ENCODE results near the gene LRRC8C.

The LRRC8C gene

DNA sequence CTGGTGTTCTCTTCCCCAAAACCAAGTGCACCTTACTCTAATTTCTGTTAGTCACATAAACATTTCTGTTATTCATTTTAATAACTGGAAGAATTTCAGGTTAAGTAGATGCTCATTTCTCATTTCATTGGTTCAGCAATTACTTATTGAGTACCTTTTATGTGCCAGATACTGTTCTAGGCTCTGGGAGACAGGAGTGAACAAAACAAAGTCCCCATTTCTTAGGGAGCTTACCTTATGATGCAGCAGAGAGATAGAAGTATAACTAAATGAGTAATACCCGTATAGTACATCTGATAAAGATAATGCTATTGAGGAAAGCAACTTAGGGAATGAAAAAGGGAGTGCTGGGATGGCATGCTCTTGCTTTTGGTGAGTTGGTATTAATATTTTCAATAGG is 33.7 kb downstream of the LRRC8C start:
- Histone ChIP-seq H3K36me3 (ENCODE audit: insufficient read depth, low read length) (no peaks in the 10 kb centered on the region), H3K4me3 (ENCODE audit: low read length) (no peak overlapping the region), H3K4me1 (ENCODE audit: control insufficient read depth, insufficient read depth, low read length) (peaks cover 5% of the 10 kb centered on the region), H3K4me2 (ENCODE audit: low read length) (no peak overlapping the region), H3K9me3 (replicated peaks; ENCODE audit: low read length) (no peaks in the 10 kb centered on the region), H3K27me3 (ENCODE audit: control insufficient read depth, insufficient read depth, low read length) (no peaks in the 10 kb centered on the region), H3K9ac (ENCODE audit: low read depth, low read length) (no peak overlapping the region)

DNA sequence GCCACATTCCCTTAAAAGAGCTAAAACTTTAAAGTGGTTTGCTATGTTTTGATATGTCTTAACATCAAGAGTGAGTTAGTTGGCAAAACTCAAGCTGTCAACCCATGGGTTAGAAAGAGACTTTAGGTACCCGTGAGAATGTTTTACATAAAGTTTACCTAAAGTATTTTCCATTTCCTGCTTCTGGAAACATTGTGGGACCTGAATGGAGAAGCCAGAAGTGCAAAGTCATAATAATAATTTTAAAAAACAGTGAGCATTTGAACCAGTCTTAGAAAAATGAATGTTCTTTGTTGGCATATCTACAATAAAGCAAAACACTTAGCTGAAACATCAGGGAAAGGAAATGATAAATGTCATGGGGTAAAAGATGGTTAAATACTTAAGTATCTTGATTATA is 34.8 kb downstream of the LRRC8C start:
- Histone ChIP-seq H3K4me1 (ENCODE audit: control insufficient read depth, insufficient read depth, low read length) (peaks cover 15% of the 10 kb centered on the region), H3K4me3 (ENCODE audit: low read length) (no peak overlapping the region)

DNA sequence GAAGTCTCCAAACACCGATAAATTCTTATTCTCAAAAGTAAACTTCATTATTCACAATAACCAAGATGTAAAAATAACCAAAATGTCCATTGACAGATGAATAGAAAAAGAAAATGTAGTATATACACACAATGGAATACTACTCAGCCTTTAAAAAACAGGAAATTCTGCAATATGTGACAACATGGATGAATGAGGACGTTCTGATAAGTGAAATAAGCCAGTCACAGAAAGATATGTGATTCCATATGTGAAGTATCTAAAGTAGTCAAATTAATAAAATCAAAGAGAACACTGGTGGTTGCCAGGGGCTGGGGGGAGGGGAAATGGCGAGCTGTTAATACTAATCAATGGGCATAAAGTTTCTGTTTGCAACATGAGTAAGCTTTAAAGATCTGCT is 36.0 kb downstream of the LRRC8C start:
- no peaks in the 10 kb centered on the region for H3K27me3 ChIP-seq (ENCODE audit: control insufficient read depth, insufficient read depth, low read length)
- H3K4me1 ChIP-seq (ENCODE audit: control insufficient read depth, insufficient read depth, low read length) = peaks cover 21% of the 10 kb centered on the region
- no peak overlapping the region for H3K4me2 ChIP-seq (ENCODE audit: low read length)
- H3K9me3 ChIP-seq (replicated peaks; ENCODE audit: low read length) = no peaks in the 10 kb centered on the region
- H3K9ac ChIP-seq (ENCODE audit: low read depth, low read length) = no peak overlapping the region
- H3K4me3 ChIP-seq (ENCODE audit: low read length) = no peak overlapping the region
- no peaks in the 10 kb centered on the region for H3K36me3 ChIP-seq (ENCODE audit: insufficient read depth, low read length)

More for the DNA sequence above, 34.8 kb downstream of the LRRC8C start:
- no peak overlapping the region for H3K9ac ChIP-seq (ENCODE audit: low read depth, low read length)
- no peak overlapping the region for H3K4me2 ChIP-seq (ENCODE audit: low read length)
- H3K27me3 ChIP-seq (ENCODE audit: control insufficient read depth, insufficient read depth, low read length) = no peaks in the 10 kb centered on the region
- no peaks in the 10 kb centered on the region for H3K9me3 ChIP-seq (replicated peaks; ENCODE audit: low read length)
- H3K36me3 ChIP-seq (ENCODE audit: insufficient read depth, low read length) = no peaks in the 10 kb centered on the region

DNA sequence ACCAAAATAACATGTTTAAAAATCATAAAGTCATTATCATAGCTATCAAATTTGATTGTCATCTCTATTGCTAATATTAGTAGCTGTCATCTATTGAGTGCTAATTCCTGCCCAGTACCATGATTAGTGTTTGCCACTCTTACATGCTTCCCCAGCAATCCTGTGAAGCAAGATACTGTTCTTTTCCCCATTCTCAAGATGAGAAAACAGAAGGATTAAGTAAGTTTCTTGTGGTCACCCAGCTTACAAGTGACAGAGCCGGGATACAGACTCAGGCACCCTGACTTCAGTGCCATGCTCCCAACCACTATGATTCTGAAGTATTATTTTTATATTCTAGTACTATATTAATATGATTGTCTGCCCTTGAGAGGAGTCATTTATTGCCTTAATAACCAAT is 36.5 kb downstream of the LRRC8C start:
- H3K4me2 ChIP-seq (ENCODE audit: low read length) = no peak overlapping the region
- H3K9me3 ChIP-seq (replicated peaks; ENCODE audit: low read length) = no peaks in the 10 kb centered on the region
- H3K4me1 ChIP-seq (ENCODE audit: control insufficient read depth, insufficient read depth, low read length) = peaks cover 21% of the 10 kb centered on the region
- no peaks in the 10 kb centered on the region for H3K27me3 ChIP-seq (ENCODE audit: control insufficient read depth, insufficient read depth, low read length)
- H3K36me3 ChIP-seq (ENCODE audit: insufficient read depth, low read length) = no peaks in the 10 kb centered on the region
- H3K4me3 ChIP-seq (ENCODE audit: low read length) = no peak overlapping the region
- H3K9ac ChIP-seq (ENCODE audit: low read depth, low read length) = no peak overlapping the region

DNA sequence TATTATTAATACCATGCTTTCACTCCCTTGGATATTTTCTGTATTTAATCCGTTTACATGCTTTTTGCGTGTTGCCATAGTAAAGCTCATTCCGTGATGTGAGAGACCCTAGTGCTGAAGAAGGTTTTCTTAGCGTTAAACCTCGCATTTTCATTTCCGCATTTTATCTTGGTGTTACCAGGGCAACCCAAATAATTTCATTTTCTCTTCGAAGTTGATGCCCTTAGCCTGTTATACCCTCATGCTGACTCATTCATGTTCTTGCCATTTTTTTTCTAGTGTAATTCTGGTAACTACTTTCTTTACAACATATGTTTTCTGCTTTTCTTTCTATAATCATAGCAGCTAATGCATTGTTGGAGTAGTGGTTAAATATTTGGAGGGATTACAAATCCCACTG is 37.2 kb downstream of the LRRC8C start:
- no peak overlapping the region for H3K4me2 ChIP-seq (ENCODE audit: low read length)

DNA sequence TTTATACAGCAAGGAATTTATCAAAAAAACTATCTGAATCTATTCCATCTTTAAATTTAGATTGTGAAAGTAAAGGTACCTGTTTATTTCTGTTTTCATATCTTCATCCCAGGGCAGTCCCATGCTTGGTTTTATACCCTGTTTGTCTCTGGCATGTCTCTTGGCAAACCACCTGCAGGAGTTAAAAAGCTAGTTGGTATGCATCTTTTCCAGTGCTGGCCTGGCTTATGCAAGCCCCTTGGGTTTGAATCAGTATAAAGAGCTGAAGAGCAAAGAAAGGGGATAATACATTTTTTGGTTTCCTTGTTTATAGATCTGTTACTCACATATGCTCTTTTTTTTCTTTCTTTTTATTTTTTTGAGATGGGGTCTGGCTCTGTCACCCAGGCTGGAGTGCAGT is 37.8 kb downstream of the LRRC8C start:
- no peaks in the 10 kb centered on the region for H3K27me3 ChIP-seq (ENCODE audit: control insufficient read depth, insufficient read depth, low read length)
- no peak overlapping the region for H3K4me2 ChIP-seq (ENCODE audit: low read length)
- H3K4me3 ChIP-seq (ENCODE audit: low read length) = no peak overlapping the region
- no peak overlapping the region for H3K9ac ChIP-seq (ENCODE audit: low read depth, low read length)
- H3K9me3 ChIP-seq (replicated peaks; ENCODE audit: low read length) = no peaks in the 10 kb centered on the region
- no peaks in the 10 kb centered on the region for H3K36me3 ChIP-seq (ENCODE audit: insufficient read depth, low read length)
- peaks cover 21% of the 10 kb centered on the region for H3K4me1 ChIP-seq (ENCODE audit: control insufficient read depth, insufficient read depth, low read length)

More for the DNA sequence above, 37.2 kb downstream of the LRRC8C start:
- H3K9me3 ChIP-seq (replicated peaks; ENCODE audit: low read length) = no peaks in the 10 kb centered on the region
- H3K9ac ChIP-seq (ENCODE audit: low read depth, low read length) = no peak overlapping the region
- peaks cover 21% of the 10 kb centered on the region for H3K4me1 ChIP-seq (ENCODE audit: control insufficient read depth, insufficient read depth, low read length)
- no peaks in the 10 kb centered on the region for H3K27me3 ChIP-seq (ENCODE audit: control insufficient read depth, insufficient read depth, low read length)
- no peaks in the 10 kb centered on the region for H3K36me3 ChIP-seq (ENCODE audit: insufficient read depth, low read length)
- H3K4me3 ChIP-seq (ENCODE audit: low read length) = no peak overlapping the region

DNA sequence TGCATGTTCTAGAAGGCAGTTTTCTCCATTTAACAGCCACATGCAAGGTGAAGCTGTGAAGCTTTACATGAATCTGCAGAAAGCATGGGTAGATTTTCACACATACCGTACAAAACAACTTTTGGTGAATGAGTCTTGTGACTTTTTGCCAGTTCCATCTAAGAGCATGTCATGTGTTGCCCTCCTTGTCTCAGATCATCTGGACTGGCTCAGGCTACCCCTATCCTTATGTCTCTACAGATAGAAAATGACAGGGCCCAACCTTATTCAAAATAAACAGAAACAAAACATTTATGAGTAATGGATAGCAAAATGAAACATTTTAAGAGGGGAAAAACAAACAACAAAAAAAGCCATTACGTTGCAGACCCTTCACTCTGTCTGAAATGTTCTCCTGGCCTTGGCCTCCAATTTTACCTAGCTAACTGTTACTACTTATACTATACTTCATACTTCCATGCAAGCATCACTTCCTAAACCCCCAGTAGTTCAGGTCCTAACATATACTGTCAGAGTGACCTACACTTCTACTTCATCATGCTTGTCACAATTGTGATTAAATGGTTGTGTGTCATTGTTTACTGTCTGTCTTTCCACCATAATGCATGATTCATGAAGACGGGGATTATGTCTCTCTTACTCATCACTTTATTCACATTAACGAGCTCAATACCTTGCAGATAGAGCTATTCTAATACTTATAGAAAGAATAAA is 39.0 kb downstream of the LRRC8C start:
- Histone ChIP-seq H3K4me3 (ENCODE audit: low read length) (no peak overlapping the region), H3K4me2 (ENCODE audit: low read length) (peak overlapping the region; percentile 25), H3K4me1 (ENCODE audit: control insufficient read depth, insufficient read depth, low read length) (peaks cover 21% of the 10 kb centered on the region), H3K9ac (ENCODE audit: low read depth, low read length) (no peak overlapping the region), H3K9me3 (replicated peaks; ENCODE audit: low read length) (no peaks in the 10 kb centered on the region), H3K36me3 (ENCODE audit: insufficient read depth, low read length) (no peaks in the 10 kb centered on the region), H3K27me3 (ENCODE audit: control insufficient read depth, insufficient read depth, low read length) (no peaks in the 10 kb centered on the region)

DNA sequence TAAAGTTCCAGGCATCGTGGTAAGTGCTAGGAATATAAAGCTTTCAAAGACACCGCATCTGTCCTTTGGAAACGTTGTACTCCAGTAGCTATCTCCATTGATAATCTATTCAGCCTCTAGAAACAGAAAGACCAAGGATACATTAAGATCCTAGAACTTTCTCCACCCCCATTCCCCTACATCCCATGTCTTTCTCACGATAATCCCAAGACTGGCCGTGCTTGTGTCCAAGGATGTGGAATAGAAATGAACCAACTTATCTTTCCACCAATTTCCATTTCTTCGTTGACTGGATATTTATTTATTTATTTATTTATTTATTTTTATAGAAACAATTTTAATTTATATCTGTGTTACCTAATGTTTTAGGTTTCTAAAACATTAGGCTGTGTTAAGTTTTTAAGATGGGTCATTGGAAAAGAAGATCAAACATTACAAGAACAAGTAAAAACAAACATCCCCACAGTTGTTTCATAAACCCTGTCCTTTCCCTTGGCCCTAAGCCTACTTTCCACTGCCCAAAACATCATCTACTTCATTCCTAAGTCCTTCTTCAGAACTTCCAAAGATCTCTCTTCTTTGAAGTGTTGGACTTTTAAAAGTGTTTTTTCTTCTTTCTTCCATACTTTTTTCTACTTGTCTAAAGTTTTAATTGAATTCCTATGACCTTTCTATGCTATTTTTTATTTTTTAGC is 39.7 kb downstream of the LRRC8C start:
- Histone ChIP-seq H3K36me3 (ENCODE audit: insufficient read depth, low read length) (no peaks in the 10 kb centered on the region), H3K4me2 (ENCODE audit: low read length) (peak overlapping the region; percentile 25), H3K4me1 (ENCODE audit: control insufficient read depth, insufficient read depth, low read length) (peaks cover 21% of the 10 kb centered on the region), H3K27me3 (ENCODE audit: control insufficient read depth, insufficient read depth, low read length) (no peaks in the 10 kb centered on the region), H3K9me3 (replicated peaks; ENCODE audit: low read length) (no peaks in the 10 kb centered on the region), H3K4me3 (ENCODE audit: low read length) (no peak overlapping the region), H3K9ac (ENCODE audit: low read depth, low read length) (no peak overlapping the region)

DNA sequence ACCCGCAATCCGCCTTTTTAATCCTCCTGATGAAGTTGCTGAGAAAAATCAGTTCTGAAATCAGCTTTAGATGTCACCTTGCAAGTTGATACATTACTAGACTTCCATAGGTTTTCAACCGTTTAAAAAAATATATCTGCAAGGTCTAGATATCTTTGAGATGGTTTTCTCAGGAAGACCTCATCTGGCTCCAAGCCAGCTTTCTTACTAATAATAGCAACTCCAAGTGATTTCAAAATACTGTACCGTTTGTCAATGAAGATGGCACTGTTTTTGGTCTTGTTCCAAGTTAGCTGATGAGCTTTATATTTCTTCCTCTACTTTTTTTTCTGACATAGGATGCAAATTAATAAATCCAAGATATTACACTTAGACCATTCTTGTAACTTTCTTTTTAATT is 40.3 kb downstream of the LRRC8C start:
- Histone ChIP-seq H3K4me1 (ENCODE audit: control insufficient read depth, insufficient read depth, low read length) (peaks cover 21% of the 10 kb centered on the region), H3K4me3 (ENCODE audit: low read length) (no peak overlapping the region), H3K27me3 (ENCODE audit: control insufficient read depth, insufficient read depth, low read length) (no peaks in the 10 kb centered on the region), H3K4me2 (ENCODE audit: low read length) (no peak overlapping the region), H3K36me3 (ENCODE audit: insufficient read depth, low read length) (no peaks in the 10 kb centered on the region), H3K9me3 (replicated peaks; ENCODE audit: low read length) (no peaks in the 10 kb centered on the region), H3K9ac (ENCODE audit: low read depth, low read length) (no peak overlapping the region)

DNA sequence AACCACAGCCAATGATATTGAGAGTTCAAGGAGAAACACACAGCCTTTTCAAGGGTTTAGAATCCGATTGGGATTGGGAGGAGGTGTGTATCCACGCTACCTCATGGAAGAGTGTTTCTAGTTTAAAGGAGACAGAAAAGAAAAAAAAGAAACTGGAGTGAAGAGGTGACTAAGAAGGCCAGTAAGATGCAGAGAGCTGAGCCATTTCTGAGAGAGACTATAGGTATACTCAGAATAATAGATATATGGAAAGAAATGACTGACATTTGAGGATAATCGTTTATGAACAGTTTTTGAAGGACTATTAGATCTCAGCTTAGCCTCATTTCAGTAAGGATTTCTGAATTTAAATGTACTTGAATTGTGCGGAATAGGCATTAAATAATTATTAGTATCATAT is 42.8 kb downstream of the LRRC8C start:
- Histone ChIP-seq H3K36me3 (ENCODE audit: insufficient read depth, low read length) (no peaks in the 10 kb centered on the region), H3K9ac (ENCODE audit: low read depth, low read length) (no peak overlapping the region), H3K4me2 (ENCODE audit: low read length) (no peak overlapping the region), H3K27me3 (ENCODE audit: control insufficient read depth, insufficient read depth, low read length) (no peaks in the 10 kb centered on the region), H3K4me1 (ENCODE audit: control insufficient read depth, insufficient read depth, low read length) (peaks cover 19% of the 10 kb centered on the region), H3K9me3 (replicated peaks; ENCODE audit: low read length) (no peaks in the 10 kb centered on the region), H3K4me3 (ENCODE audit: low read length) (no peak overlapping the region)

DNA sequence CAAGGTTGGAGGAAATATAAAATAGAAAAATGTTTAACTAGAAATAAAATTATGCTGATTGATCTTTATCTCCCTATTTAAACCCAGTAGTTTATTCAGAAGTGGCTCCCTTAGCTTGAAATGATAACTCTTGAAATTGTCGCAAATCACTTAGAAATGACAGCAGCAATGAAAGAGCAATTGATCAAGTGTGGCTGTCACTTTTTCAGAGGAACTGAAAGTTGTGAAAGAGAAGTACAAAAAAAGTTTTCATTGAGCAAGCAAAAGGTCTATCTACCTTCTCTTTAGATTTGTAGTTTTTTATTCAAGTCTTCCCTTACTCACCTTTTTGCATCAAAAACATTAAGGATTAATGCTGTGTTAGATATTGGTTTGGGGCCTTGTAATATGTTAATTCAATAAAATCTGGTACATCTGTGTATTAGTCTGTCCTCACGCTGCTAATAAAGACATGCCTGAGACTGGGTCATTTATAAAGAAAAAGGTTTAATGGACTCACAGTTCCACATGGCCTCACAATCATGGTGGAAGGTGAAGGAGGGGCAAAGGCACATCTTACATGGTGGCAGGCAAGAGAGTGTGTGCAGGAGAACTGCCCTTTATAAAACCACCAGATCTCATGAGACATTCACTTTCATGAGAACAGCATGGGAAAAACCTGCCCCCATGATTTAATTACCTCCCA is 48.3 kb downstream of the LRRC8C start:
- Histone ChIP-seq H3K4me1 (ENCODE audit: control insufficient read depth, insufficient read depth, low read length) (no peaks in the 10 kb centered on the region), H3K36me3 (ENCODE audit: insufficient read depth, low read length) (no peaks in the 10 kb centered on the region), H3K9me3 (replicated peaks; ENCODE audit: low read length) (no peaks in the 10 kb centered on the region), H3K27me3 (ENCODE audit: control insufficient read depth, insufficient read depth, low read length) (no peaks in the 10 kb centered on the region), H3K4me3 (ENCODE audit: low read length) (no peak overlapping the region), H3K9ac (ENCODE audit: low read depth, low read length) (no peak overlapping the region), H3K4me2 (ENCODE audit: low read length) (no peak overlapping the region)
